ENCODE data around the gene PRPF39.

DNA sequence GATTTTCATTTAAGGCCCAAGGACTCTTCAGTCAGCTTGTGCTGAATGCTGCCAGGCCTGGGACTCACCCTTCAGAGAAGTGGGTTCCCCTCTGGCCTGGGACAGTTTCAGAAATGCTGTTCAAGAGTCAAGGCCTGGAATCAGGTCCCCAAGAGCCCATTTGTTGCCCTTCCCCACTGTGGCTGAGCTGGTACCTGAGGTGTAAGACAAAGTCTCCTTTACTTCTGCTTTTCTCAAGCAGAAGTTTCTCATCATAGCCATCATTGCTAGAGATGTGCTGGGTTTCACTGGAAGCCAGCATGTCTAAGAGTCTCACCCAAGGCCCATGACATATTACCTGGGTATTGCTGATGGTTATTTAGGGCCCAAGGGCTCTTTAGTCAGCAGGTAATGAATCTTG is 60.7 kb downstream of the PRPF39 start:
- TF ChIP-seq POLR2A (IDR thresholded peaks at IDR 0.05; ENCODE audit: low read depth, low read length): no peak
- TF ChIP-seq POLR2AphosphoS5 (IDR thresholded peaks at IDR 0.05; ENCODE audit: low read depth, low read length): no peak
